Measurements from ENCODE around the gene DAP. TPM values are rescaled to one million over a fixed set of nuclear protein-coding genes. Genes with fewer than 3 reads are reported as not detected.

DAP gene
- total and polyA plus RNA-seq, 2 experiments from 2014 or later, result 35.7 to 37.6 TPM

DNA sequence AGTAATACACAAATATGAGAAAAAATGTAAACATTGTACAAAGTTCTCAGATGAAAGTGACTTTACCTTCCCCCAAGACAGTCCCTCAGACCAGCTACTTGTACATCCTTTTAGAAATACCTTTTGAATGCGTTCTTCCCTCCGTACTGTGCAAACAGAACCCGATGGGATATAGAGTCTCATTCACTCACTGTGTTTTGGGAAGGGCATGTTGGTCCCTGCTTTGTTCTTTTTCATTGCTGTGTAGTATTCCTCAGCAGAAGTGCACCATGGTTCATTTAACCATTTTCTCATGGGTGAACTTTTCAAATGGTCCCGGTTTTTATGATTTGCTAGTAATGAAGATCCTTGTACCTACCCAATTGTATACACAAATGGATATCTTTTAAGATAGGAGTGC is 102.8 kb downstream of the DAP start:
- H3F3A ChIP-seq (replicated peaks; ENCODE audit: low read depth), result 0 out of 2 replicates have a peak, but pooled peaks cover 3% of the 10 kb centered on the region
- no peaks in the 10 kb centered on the region for H3K79me2 ChIP-seq (replicated peaks; ENCODE audit: insufficient read depth)
- no peak overlapping the region for H3K4me2 ChIP-seq
- no peak overlapping the region for H2AFZ ChIP-seq
- Mint-ChIP-seq H3K4me3 (no peak overlapping the region), H3K36me3 (ENCODE audit: low read depth) (no peaks in the 10 kb centered on the region; the same call in 2 of the 3 replicates), H3K27ac (no peak overlapping the region), H3K9me3 (no peaks in the 10 kb centered on the region), H3K4me1 (peaks cover 28% of the 10 kb centered on the region; the same call in 2 of the 3 replicates), H3K27me3 (ENCODE audit: insufficient read depth, low read depth, poor library complexity) (peaks cover 14% of the 10 kb centered on the region)
- H3K27ac ChIP-seq (ENCODE audit: low read depth), result no peak overlapping the region
- H3K4me3 ChIP-seq, result no peak overlapping the region
- DNase-seq (ENCODE audit: low spot score) (no peak), ATAC-seq (no peak)
- TF ChIP-seq, protein P1, sequence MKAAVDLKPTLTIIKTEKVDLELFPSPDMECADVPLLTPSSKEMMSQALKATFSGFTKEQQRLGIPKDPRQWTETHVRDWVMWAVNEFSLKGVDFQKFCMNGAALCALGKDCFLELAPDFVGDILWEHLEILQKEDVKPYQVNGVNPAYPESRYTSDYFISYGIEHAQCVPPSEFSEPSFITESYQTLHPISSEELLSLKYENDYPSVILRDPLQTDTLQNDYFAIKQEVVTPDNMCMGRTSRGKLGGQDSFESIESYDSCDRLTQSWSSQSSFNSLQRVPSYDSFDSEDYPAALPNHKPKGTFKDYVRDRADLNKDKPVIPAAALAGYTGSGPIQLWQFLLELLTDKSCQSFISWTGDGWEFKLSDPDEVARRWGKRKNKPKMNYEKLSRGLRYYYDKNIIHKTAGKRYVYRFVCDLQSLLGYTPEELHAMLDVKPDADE (IDR thresholded peaks at IDR 0.05), result no peak
- TF ChIP-seq, protein P2, sequence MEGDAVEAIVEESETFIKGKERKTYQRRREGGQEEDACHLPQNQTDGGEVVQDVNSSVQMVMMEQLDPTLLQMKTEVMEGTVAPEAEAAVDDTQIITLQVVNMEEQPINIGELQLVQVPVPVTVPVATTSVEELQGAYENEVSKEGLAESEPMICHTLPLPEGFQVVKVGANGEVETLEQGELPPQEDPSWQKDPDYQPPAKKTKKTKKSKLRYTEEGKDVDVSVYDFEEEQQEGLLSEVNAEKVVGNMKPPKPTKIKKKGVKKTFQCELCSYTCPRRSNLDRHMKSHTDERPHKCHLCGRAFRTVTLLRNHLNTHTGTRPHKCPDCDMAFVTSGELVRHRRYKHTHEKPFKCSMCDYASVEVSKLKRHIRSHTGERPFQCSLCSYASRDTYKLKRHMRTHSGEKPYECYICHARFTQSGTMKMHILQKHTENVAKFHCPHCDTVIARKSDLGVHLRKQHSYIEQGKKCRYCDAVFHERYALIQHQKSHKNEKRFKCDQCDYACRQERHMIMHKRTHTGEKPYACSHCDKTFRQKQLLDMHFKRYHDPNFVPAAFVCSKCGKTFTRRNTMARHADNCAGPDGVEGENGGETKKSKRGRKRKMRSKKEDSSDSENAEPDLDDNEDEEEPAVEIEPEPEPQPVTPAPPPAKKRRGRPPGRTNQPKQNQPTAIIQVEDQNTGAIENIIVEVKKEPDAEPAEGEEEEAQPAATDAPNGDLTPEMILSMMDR (conservative IDR thresholded peaks at IDR 0.05; ENCODE audit: low read depth in 2 of 2), result no peak
- TF ChIP-seq NANOG (IDR thresholded peaks at IDR 0.05; ENCODE audit: borderline replicate concordance) (no peak), POLR2AphosphoS5 (IDR thresholded peaks at IDR 0.05; ENCODE audit: low read depth) (no peak), STAT1 (IDR thresholded peaks at IDR 0.05; ENCODE audit: unreplicated experiment) (no peak), JUNB (IDR thresholded peaks at IDR 0.05; ENCODE audit: unreplicated experiment) (no peak), EZH2 (IDR thresholded peaks at IDR 0.05; ENCODE audit: low read depth, unreplicated experiment) (no peak), ZNF331 (CRISPR knock-in tag; IDR thresholded peaks at IDR 0.05; ENCODE audit: low read depth) (no peak), CREB1 (CRISPR knock-in tag; IDR thresholded peaks at IDR 0.05; ENCODE audit: low read depth) (no peak), EZH2phosphoT487 (IDR thresholded peaks at IDR 0.05; ENCODE audit: unreplicated experiment) (no peak), ZNF114 (CRISPR knock-in tag; IDR thresholded peaks at IDR 0.05) (no peak)
- TF ChIP-seq, protein P3, sequence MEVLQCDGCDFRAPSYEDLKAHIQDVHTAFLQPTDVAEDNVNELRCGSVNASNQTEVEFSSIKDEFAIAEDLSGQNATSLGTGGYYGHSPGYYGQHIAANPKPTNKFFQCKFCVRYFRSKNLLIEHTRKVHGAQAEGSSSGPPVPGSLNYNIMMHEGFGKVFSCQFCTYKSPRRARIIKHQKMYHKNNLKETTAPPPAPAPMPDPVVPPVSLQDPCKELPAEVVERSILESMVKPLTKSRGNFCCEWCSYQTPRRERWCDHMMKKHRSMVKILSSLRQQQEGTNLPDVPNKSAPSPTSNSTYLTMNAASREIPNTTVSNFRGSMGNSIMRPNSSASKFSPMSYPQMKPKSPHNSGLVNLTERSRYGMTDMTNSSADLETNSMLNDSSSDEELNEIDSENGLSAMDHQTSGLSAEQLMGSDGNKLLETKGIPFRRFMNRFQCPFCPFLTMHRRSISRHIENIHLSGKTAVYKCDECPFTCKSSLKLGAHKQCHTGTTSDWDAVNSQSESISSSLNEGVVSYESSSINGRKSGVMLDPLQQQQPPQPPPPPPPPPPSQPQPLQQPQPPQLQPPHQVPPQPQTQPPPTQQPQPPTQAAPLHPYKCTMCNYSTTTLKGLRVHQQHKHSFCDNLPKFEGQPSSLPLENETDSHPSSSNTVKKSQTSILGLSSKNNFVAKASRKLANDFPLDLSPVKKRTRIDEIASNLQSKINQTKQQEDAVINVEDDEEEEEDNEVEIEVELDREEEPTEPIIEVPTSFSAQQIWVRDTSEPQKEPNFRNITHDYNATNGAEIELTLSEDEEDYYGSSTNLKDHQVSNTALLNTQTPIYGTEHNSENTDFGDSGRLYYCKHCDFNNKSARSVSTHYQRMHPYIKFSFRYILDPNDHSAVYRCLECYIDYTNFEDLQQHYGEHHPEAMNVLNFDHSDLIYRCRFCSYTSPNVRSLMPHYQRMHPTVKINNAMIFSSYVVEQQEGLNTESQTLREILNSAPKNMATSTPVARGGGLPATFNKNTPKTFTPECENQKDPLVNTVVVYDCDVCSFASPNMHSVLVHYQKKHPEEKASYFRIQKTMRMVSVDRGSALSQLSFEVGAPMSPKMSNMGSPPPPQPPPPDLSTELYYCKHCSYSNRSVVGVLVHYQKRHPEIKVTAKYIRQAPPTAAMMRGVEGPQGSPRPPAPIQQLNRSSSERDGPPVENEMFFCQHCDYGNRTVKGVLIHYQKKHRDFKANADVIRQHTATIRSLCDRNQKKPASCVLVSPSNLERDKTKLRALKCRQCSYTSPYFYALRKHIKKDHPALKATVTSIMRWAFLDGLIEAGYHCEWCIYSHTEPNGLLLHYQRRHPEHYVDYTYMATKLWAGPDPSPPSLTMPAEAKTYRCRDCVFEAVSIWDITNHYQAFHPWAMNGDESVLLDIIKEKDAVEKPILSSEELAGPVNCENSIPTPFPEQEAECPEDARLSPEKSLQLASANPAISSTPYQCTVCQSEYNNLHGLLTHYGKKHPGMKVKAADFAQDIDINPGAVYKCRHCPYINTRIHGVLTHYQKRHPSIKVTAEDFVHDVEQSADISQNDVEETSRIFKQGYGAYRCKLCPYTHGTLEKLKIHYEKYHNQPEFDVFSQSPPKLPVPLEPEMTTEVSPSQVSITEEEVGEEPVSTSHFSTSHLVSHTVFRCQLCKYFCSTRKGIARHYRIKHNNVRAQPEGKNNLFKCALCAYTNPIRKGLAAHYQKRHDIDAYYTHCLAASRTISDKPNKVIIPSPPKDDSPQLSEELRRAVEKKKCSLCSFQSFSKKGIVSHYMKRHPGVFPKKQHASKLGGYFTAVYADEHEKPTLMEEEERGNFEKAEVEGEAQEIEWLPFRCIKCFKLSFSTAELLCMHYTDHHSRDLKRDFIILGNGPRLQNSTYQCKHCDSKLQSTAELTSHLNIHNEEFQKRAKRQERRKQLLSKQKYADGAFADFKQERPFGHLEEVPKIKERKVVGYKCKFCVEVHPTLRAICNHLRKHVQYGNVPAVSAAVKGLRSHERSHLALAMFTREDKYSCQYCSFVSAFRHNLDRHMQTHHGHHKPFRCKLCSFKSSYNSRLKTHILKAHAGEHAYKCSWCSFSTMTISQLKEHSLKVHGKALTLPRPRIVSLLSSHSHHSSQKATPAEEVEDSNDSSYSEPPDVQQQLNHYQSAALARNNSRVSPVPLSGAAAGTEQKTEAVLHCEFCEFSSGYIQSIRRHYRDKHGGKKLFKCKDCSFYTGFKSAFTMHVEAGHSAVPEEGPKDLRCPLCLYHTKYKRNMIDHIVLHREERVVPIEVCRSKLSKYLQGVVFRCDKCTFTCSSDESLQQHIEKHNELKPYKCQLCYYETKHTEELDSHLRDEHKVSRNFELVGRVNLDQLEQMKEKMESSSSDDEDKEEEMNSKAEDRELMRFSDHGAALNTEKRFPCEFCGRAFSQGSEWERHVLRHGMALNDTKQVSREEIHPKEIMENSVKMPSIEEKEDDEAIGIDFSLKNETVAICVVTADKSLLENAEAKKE (CRISPR knock-in tag; IDR thresholded peaks at IDR 0.05), result no peak
- TF ChIP-seq, protein P4, sequence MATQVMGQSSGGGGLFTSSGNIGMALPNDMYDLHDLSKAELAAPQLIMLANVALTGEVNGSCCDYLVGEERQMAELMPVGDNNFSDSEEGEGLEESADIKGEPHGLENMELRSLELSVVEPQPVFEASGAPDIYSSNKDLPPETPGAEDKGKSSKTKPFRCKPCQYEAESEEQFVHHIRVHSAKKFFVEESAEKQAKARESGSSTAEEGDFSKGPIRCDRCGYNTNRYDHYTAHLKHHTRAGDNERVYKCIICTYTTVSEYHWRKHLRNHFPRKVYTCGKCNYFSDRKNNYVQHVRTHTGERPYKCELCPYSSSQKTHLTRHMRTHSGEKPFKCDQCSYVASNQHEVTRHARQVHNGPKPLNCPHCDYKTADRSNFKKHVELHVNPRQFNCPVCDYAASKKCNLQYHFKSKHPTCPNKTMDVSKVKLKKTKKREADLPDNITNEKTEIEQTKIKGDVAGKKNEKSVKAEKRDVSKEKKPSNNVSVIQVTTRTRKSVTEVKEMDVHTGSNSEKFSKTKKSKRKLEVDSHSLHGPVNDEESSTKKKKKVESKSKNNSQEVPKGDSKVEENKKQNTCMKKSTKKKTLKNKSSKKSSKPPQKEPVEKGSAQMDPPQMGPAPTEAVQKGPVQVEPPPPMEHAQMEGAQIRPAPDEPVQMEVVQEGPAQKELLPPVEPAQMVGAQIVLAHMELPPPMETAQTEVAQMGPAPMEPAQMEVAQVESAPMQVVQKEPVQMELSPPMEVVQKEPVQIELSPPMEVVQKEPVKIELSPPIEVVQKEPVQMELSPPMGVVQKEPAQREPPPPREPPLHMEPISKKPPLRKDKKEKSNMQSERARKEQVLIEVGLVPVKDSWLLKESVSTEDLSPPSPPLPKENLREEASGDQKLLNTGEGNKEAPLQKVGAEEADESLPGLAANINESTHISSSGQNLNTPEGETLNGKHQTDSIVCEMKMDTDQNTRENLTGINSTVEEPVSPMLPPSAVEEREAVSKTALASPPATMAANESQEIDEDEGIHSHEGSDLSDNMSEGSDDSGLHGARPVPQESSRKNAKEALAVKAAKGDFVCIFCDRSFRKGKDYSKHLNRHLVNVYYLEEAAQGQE (IDR thresholded peaks at IDR 0.05; ENCODE audit: unreplicated experiment), result no peak
- no peaks in the 10 kb centered on the region for H3K27me3 ChIP-seq (ENCODE audit: insufficient read depth)
- H3K4me1 ChIP-seq (ENCODE audit: insufficient read depth), result no peaks in the 10 kb centered on the region; the same call in 1 of the 2 replicates
- H3K9me2 ChIP-seq (ENCODE audit: insufficient read depth), result 0 out of 2 replicates have a peak, but pooled peaks cover 5% of the 10 kb centered on the region
- H3K36me3 ChIP-seq (ENCODE audit: insufficient read depth), result no peaks in the 10 kb centered on the region
- H4K20me1 ChIP-seq (replicated peaks; ENCODE audit: insufficient read depth), result no peaks in the 10 kb centered on the region
